Choroid plexus epithelial cell (primary cell): Measurements from ENCODE around the gene MCAM.
A peak's percentile ranks its signal among the peaks of the same experiment; 100 is the strongest.

ENCODE experiments used
- DNase-seq: peaks from one replicate; pipeline ENCODE4 v3.0.0-alpha.2; 2010; ENCODE audit warnings: low read depth
- H3K4me3 ChIP-seq: 2 replicates; pipeline ENCODE4 v1.5.1; 2011; ENCODE audit warnings: low read depth, mild to moderate bottlenecking, control low read depth, low read length, moderate library complexity
- CTCF ChIP-seq: conservative IDR thresholded peaks from 2 replicates; pipeline ENCODE4 v1.5.1; 2011; ENCODE audit warnings: low read depth, mild to moderate bottlenecking, control low read depth, inconsistent platforms, low read length, moderate library complexity

Gene MCAM

GRCh38 chr11:119319700-119320239 is 2.8 kb upstream of the MCAM start:
- no peak for DNase-seq
- no peak for TF ChIP-seq CTCF

GRCh38 chr11:119319136-119319699 is 2.3 kb upstream of the MCAM start:
- DNase-seq = no peak
- no peak for TF ChIP-seq CTCF
- H3K4me3 ChIP-seq = no peak overlapping the region

More at GRCh38 chr11:119319700-119320239, 2.8 kb upstream of the MCAM start:
- H3K4me3 ChIP-seq = no peak overlapping the region

GRCh38 chr11:119318240-119319135 is 1.6 kb upstream of the MCAM start:
- DNase-seq = peak; percentile 71
- no peak overlapping the region for H3K4me3 ChIP-seq
- TF ChIP-seq CTCF = no peak

- no peak overlapping the region for H3K4me3 ChIP-seq
- no peak for TF ChIP-seq CTCF
- DNase-seq = no peak
These were observed 786 bp upstream of the MCAM start for GRCh38 chr11:119317592-119318239.

GRCh38 chr11:119316016-119316728 is 758 bp downstream of the MCAM start:
- DNase-seq = no peak
- H3K4me3 ChIP-seq = peak overlapping the region; percentile 59
- no peak for TF ChIP-seq CTCF

- TF ChIP-seq CTCF = no peak
- H3K4me3 ChIP-seq = peak overlapping the region; percentile 59
- no peak for DNase-seq
These were observed 1.6 kb downstream of the MCAM start for GRCh38 chr11:119315131-119316015.
